ENCODE results near the gene DXO.

The DXO gene

GRCh38 chr6:31930962-31931361 lies 41.0 kb downstream of the DXO start:
- DNase-seq (ENCODE audit: low read depth in 1 of 2, low spot score in 1 of 2): no peak

DNA sequence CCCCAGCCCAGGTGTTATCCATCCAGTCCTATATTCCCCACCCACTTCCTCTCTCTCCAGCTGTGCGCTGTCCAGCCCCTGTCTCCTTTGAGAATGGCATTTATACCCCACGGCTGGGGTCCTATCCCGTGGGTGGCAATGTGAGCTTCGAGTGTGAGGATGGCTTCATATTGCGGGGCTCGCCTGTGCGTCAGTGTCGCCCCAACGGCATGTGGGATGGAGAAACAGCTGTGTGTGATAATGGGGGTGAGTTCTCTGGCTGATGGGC lies 43.3 kb downstream of the DXO start:
- DNase-seq (ENCODE audit: low read depth in 1 of 2, low spot score in 1 of 2): no peak

DNA sequence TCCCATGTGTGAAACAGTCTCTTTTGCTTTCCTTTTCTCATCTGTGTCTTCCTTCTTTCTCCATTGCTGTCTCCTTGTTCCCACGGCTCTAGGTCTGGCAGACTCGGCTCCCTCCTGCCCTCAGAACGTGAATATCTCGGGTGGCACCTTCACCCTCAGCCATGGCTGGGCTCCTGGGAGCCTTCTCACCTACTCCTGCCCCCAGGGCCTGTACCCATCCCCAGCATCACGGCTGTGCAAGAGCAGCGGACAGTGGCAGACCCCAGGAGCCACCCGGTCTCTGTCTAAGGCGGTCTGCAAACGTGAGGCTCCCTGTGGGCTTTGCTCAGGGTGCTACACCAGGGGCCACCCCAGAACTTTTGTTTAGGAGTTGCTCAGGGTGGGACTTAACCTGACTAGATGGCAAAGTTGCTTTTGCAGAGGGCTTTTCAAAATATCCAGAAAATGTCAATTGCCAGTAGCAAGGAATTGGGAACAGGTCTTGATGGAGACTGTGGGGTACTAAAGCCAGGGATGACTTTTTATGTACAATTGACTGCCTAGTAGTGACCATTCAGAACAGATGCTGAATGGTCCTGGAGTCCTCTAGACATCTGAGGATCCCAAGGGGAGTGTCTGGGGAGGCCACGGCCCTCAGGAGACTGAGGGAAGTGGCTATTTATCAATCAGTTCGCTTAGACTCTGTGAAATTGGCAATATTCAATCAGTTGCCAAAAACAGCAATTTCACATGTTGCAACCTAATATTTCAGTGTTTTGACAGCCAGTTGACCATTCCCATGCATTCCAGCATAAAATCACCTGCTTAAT lies 43.9 kb downstream of the DXO start:
- no peak for DNase-seq (ENCODE audit: low read depth in 1 of 2, low spot score in 1 of 2)

DNA sequence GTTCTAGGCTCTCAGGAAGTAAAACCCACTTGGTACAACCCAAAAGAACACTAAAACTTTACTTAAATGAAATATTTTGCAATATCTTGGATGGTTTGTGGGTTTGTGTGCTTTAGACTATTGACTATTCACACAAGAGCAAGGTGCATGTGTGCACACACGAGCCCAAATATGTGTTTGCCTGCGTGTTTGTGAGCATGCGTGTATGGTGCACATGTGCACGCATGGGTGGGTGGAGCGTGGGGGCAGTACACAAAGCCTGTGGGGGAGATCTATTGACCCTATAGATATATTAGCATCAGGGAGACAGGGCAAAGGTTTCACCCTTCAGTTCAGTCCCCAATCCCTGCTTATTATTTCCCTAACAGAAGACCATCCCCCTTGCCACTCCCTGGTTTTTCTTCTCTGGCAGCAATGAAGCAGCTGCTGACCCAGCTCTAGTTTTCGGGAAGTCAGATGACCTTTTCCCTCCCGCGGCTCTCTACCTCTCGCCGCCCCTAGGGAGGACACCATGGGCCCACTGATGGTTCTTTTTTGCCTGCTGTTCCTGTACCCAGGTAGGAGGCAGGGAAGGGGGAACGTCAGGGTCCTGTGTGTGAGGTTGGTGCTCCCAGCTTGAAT lies 44.6 kb downstream of the DXO start, which contains the start of gene C2:
Gene C2 (plus strand): TSS at position 476 of the 621 bp plus-strand sequence. CDS start 36 bp downstream, at position 512.
- DNase-seq (ENCODE audit: low read depth in 1 of 2, low spot score in 1 of 2): no peak

DNA sequence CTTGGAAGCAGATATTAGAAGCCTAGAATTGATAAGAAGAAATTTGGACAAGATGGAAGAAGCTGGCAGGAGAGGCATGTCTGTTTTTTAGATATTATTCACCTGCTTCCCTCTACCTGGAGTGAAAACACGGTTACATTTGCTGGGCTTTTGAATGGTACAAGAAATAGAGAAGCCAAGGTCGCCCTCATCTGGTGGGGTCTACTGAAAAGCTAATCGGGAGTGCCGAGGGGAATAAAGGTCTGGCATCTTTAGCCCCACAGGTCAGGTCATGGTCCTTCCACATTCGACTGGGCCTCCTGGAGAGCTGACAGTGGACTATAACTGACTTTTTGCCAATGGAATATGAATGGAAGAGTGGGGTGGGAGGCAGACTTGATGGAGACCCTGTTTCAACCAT lies 49.0 kb downstream of the DXO start:
- DNase-seq (ENCODE audit: low read depth in 1 of 2, low spot score in 1 of 2): no peak

GRCh38 chr6:31920811-31921210 lies 51.1 kb downstream of the DXO start:
- no peak for DNase-seq (ENCODE audit: low read depth in 1 of 2, low spot score in 1 of 2)
